GM12801 (cell line): Measurements from ENCODE around the gene C1QA.

ENCODE experiments used
- CTCF ChIP-seq: IDR thresholded peaks from one replicate; pipeline ENCODE4 v1.5.1; 2011; ENCODE audit warnings: control low read depth; ENCODE audit not compliant: insufficient read length; ENCODE audit errors: extremely low read depth

Gene C1QA

GRCh38 chr1:22677931-22678896 lies 41.8 kb downstream of the C1QA start:
- TF ChIP-seq CTCF = no peak

- no peak for TF ChIP-seq CTCF
Measured at GRCh38 chr1:22680726-22681125, 44.3 kb downstream of the C1QA start.

GRCh38 chr1:22681556-22682276 lies 45.3 kb downstream of the C1QA start:
- TF ChIP-seq CTCF = no peak

- no peak for TF ChIP-seq CTCF
Measured at GRCh38 chr1:22683547-22683946, 47.1 kb downstream of the C1QA start.

- no peak for TF ChIP-seq CTCF
Measured at GRCh38 chr1:22685591-22686059, 49.2 kb downstream of the C1QA start.

- no peak for TF ChIP-seq CTCF
Measured at GRCh38 chr1:22687191-22687590, 50.8 kb downstream of the C1QA start.

GRCh38 chr1:22688466-22688865 lies 52.0 kb downstream of the C1QA start:
- no peak for TF ChIP-seq CTCF
